ENCODE measurements around the gene ST6GAL1. TPM values are rescaled to one million over a fixed set of nuclear protein-coding genes. Genes with fewer than 3 reads are reported as not detected.

Gene ST6GAL1
- polyA plus RNA-seq, 1 of the 3 experiments (the other 2 are of a cell fraction), result 3.9 TPM

- H3K27me3 ChIP-seq (ENCODE audit: insufficient read depth), result no peaks in the 10 kb centered on the region
- DNase-seq, result no peak
- no peaks in the 10 kb centered on the region for H3F3A ChIP-seq (replicated peaks; ENCODE audit: insufficient read depth)
- ChIA-PET CTCF (no interaction called here), POLR2A (no interaction called here)
- H2AFZ ChIP-seq (ENCODE audit: low read depth), result no peak overlapping the region
- H3K9me2 ChIP-seq, result no peaks in the 10 kb centered on the region
- H3K79me2 ChIP-seq (ENCODE audit: insufficient read depth), result no peaks in the 10 kb centered on the region
- TF ChIP-seq FOSL2 (IDR thresholded peaks at IDR 0.05; ENCODE audit: borderline replicate concordance, low read depth) (no peak), TCF12 (IDR thresholded peaks at IDR 0.05) (no peak), MEF2A (IDR thresholded peaks at IDR 0.05; ENCODE audit: borderline replicate concordance, low read depth) (no peak), SMC3 (IDR thresholded peaks at IDR 0.05; ENCODE audit: low read depth, low read length) (no peak), JUND (IDR thresholded peaks at IDR 0.05) (no peak), YY1 (IDR thresholded peaks at IDR 0.05; ENCODE audit: low read depth) (no peak), FOXM1 (IDR thresholded peaks at IDR 0.05; ENCODE audit: low read depth) (no peak), RCOR1 (IDR thresholded peaks at IDR 0.05; ENCODE audit: low read length) (no peak)
- TF ChIP-seq, protein P1, sequence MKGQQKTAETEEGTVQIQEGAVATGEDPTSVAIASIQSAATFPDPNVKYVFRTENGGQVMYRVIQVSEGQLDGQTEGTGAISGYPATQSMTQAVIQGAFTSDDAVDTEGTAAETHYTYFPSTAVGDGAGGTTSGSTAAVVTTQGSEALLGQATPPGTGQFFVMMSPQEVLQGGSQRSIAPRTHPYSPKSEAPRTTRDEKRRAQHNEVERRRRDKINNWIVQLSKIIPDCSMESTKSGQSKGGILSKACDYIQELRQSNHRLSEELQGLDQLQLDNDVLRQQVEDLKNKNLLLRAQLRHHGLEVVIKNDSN (IDR thresholded peaks at IDR 0.05; ENCODE audit: borderline replicate concordance, low read depth), result no peak
- TF ChIP-seq, protein P2, sequence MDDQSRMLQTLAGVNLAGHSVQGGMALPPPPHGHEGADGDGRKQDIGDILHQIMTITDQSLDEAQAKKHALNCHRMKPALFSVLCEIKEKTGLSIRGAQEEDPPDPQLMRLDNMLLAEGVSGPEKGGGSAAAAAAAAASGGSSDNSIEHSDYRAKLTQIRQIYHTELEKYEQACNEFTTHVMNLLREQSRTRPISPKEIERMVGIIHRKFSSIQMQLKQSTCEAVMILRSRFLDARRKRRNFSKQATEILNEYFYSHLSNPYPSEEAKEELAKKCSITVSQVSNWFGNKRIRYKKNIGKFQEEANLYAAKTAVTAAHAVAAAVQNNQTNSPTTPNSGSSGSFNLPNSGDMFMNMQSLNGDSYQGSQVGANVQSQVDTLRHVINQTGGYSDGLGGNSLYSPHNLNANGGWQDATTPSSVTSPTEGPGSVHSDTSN (IDR thresholded peaks at IDR 0.05), result no peak
- H3K4me2 ChIP-seq, result no peak overlapping the region
- H3K27ac ChIP-seq (ENCODE audit: low read depth in 2 of 2, low read length in 1 of 2), result no peak overlapping the region
- 86% methylated on average over 17 of the region's 17 CpGs for WGBS (ENCODE audit: low lambda C conversion rate)
- H3K9ac ChIP-seq, result no peak overlapping the region
- H3K4me1 ChIP-seq (ENCODE audit: control insufficient read depth in 1 of 2, insufficient read depth in 2 of 2, low read depth in 1 of 2, low read length in 1 of 2), result no peaks in the 10 kb centered on the region
- H3K36me3 ChIP-seq (replicated peaks in 1 of 2; ENCODE audit: control insufficient read depth in 1 of 2, insufficient read depth in 2 of 2, low read length in 1 of 2), result no peaks in the 10 kb centered on the region
- no peaks in the 10 kb centered on the region for H3K9me3 ChIP-seq
- H3K4me3 ChIP-seq (ENCODE audit: low read depth in 2 of 2, low read length in 1 of 2), result no peak overlapping the region
- H4K20me1 ChIP-seq (ENCODE audit: insufficient read depth), result no peaks in the 10 kb centered on the region
These were observed 87.3 kb downstream of the ST6GAL1 start for GRCh38 chr3:187017511-187018230.

DNA sequence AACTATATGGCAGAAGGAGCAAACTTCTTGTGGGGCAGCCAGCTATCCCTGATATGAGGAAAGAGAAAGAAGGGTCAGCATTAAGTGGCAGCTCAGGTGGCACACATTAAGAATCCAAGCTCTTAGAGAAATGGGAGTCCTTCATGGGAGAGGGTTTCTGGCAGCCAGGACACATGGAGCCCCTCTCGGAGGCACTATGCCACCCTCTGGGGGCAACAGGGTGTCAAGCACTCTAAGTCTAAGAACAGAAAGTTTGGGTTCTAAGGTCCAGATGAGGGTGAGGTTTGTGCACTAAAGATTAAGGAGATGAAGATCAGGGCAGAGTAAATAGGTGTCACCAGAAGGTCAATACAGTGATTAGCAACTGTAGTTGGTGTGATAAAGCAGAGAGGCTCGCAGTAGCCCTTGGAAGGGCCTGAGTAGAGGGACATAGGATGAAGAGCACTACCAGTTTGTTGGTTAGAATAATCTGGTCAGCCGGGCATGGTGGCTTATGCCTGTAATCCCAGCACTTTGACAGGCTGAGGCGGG is 89.3 kb downstream of the ST6GAL1 start:
- Histone ChIP-seq H4K20me1 (ENCODE audit: insufficient read depth) (no peaks in the 10 kb centered on the region), H3K4me1 (ENCODE audit: control insufficient read depth in 1 of 2, insufficient read depth in 2 of 2, low read depth in 1 of 2, low read length in 1 of 2) (no peaks in the 10 kb centered on the region), H3F3A (replicated peaks; ENCODE audit: insufficient read depth) (no peaks in the 10 kb centered on the region), H3K9me3 (no peaks in the 10 kb centered on the region), H3K27ac (ENCODE audit: low read depth in 2 of 2, low read length in 1 of 2) (no peak overlapping the region), H3K9me2 (no peaks in the 10 kb centered on the region), H3K79me2 (ENCODE audit: insufficient read depth) (no peaks in the 10 kb centered on the region), H3K4me2 (no peak overlapping the region), H3K36me3 (replicated peaks in 1 of 2; ENCODE audit: control insufficient read depth in 1 of 2, insufficient read depth in 2 of 2, low read length in 1 of 2) (no peaks in the 10 kb centered on the region), H2AFZ (ENCODE audit: low read depth) (no peak overlapping the region), H3K27me3 (ENCODE audit: insufficient read depth) (no peaks in the 10 kb centered on the region), H3K4me3 (ENCODE audit: low read depth in 2 of 2, low read length in 1 of 2) (no peak overlapping the region), H3K9ac (no peak overlapping the region)
- WGBS (ENCODE audit: low lambda C conversion rate), result 84% methylated on average over 3 of the region's 4 CpGs
- peak; percentile 10 for DNase-seq
- CTCF ChIA-PET, result no interaction called here
- POLR2A ChIA-PET, result no interaction called here
- TF ChIP-seq FOSL2 (IDR thresholded peaks at IDR 0.05; ENCODE audit: borderline replicate concordance, low read depth) (no peak), RAD21 (IDR thresholded peaks at IDR 0.05; ENCODE audit: low read length) (no peak), FOXM1 (IDR thresholded peaks at IDR 0.05; ENCODE audit: low read depth) (no peak), IRF3 (IDR thresholded peaks at IDR 0.05; ENCODE audit: low read depth, low read length) (no peak), YY1 (IDR thresholded peaks at IDR 0.05; ENCODE audit: low read depth) (no peak), RFX5 (IDR thresholded peaks at IDR 0.05; ENCODE audit: low read length) (no peak)
- TF ChIP-seq, protein P2 (IDR thresholded peaks at IDR 0.05), result no peak
- TF ChIP-seq, protein P3, sequence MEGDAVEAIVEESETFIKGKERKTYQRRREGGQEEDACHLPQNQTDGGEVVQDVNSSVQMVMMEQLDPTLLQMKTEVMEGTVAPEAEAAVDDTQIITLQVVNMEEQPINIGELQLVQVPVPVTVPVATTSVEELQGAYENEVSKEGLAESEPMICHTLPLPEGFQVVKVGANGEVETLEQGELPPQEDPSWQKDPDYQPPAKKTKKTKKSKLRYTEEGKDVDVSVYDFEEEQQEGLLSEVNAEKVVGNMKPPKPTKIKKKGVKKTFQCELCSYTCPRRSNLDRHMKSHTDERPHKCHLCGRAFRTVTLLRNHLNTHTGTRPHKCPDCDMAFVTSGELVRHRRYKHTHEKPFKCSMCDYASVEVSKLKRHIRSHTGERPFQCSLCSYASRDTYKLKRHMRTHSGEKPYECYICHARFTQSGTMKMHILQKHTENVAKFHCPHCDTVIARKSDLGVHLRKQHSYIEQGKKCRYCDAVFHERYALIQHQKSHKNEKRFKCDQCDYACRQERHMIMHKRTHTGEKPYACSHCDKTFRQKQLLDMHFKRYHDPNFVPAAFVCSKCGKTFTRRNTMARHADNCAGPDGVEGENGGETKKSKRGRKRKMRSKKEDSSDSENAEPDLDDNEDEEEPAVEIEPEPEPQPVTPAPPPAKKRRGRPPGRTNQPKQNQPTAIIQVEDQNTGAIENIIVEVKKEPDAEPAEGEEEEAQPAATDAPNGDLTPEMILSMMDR (IDR thresholded peaks at IDR 0.05), result no peak

All from SK-N-SH (cell line).